Activated T-cell treated with anti-CD3 and anti-CD28 coated beads, Interleukin-2, amount 50 U/mL, for 24 hours (primary cell): ENCODE results near the gene FUZ.

Experiments used
- DNase-seq: peaks from one replicate; pipeline ENCODE4 v3.0.0-alpha.2; 2020
- H3K27ac Mint-ChIP-seq: 2 replicates; pipeline ENCODE4 v1.8.0; 2020; ENCODE audit warnings: mild to moderate bottlenecking, mixed read lengths
- H3K27me3 Mint-ChIP-seq: 2 replicates; pipeline ENCODE4 v1.8.0; 2020; ENCODE audit warnings: mixed read lengths
- H3K36me3 Mint-ChIP-seq: 2 replicates; pipeline ENCODE4 v1.8.0; 2020; ENCODE audit warnings: low read depth, mixed read lengths
- H3K4me1 Mint-ChIP-seq: 2 replicates; pipeline ENCODE4 v1.8.0; 2020; ENCODE audit warnings: low read depth, mixed read lengths
- H3K4me3 Mint-ChIP-seq: 2 replicates; pipeline ENCODE4 v1.8.0; 2020; ENCODE audit warnings: mild to moderate bottlenecking, moderate library complexity, mixed read lengths
- H3K9me3 Mint-ChIP-seq: 2 replicates; pipeline ENCODE4 v1.8.0; 2020; ENCODE audit warnings: mixed read lengths

FUZ gene

DNA sequence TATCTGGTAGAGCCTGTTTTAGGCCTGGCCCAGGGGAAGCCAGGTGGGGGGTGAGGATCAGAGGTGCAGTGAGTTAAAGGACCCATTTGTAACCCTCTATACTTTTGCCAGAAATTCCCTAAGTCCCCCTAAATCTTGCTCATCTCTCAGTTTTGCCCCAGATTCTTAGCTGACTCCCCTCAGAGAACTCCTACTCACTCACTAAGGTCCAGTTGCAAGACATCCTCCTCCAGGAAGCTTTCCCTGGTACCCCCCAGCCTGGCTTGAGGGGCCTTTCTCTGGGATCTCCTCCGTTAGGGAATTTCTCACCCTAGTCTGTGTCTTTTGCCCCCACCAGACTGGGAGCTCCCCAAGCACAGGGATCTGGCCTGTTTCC lies 51.9 kb downstream of the FUZ start:
- DNase-seq, result no peak
- Mint-ChIP-seq H3K9me3 (peaks cover under 1% of the 10 kb centered on the region), H3K27ac (peak overlapping the region; percentile 73), H3K27me3 (no peaks in the 10 kb centered on the region), H3K4me1 (peaks cover 9% of the 10 kb centered on the region), H3K36me3 (no peaks in the 10 kb centered on the region), H3K4me3 (peak overlapping the region; percentile 46)

DNA sequence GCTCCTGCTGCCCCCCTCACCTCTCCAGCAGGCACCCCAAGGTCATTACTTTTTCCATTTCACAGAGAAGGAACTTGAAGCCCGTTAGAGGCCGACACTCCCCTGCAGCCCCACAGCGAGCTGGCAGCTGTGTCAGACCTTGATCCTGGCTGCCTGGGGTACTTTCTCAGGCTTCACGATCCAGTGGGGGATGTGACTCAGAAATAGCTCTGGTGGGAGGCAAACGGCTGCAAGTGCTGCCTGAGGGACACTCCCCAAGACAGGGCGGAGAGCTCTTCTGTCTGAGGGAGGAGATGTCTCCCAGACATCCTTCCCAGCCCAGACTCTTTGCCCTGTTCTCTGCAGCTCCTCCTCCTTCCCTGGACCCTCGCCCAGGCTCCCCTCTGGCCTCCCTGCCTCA lies 54.8 kb downstream of the FUZ start:
- no peak for DNase-seq
- Mint-ChIP-seq H3K27ac (no peak overlapping the region), H3K4me1 (no peaks in the 10 kb centered on the region), H3K36me3 (no peaks in the 10 kb centered on the region), H3K4me3 (no peak overlapping the region), H3K9me3 (peaks cover 5% of the 10 kb centered on the region), H3K27me3 (no peaks in the 10 kb centered on the region)
